CD14-positive monocyte (primary cell): ENCODE results near the gene RGPD4. TPM values are rescaled to one million over a fixed set of nuclear protein-coding genes. Genes with fewer than 3 reads are reported as not detected.

Experiments used
- DNase-seq, 3 donors: peaks; one replicate each; pipeline ENCODE4 v3.0.0-alpha.2; 2011 to 2022
- H2AFZ ChIP-seq: 2 replicates; pipeline ENCODE4 v1.6.0; 2012; ENCODE audit warnings: mild to moderate bottlenecking, low read depth, low read length, inconsistent platforms; ENCODE audit not compliant: insufficient read depth, poor library complexity, severe bottlenecking
- H3K27ac ChIP-seq, 2 donors: 1 replicate in 1 of 2; 2 replicates in 1 of 2; pipeline ENCODE4 v1.5.1; 2012 to 2013; ENCODE audit warnings: low read length in 2 of 2, control low read depth in 1 of 2, inconsistent platforms in 1 of 2, low read depth in 1 of 2, mild to moderate bottlenecking in 1 of 2
- H3K27me3 ChIP-seq, 2 donors: one replicate each; pipeline versions ENCODE4 v1.6.0 to v1.6.1; 2011 to 2013; ENCODE audit warnings: low read length in 2 of 2; ENCODE audit not compliant: control insufficient read depth in 2 of 2, insufficient read depth in 2 of 2
- H3K36me3 ChIP-seq, 2 donors: replicated peaks in 1 of 2; 1 replicate in 1 of 2; 2 replicates in 1 of 2; pipeline versions ENCODE4 v1.5.1 to v1.6.1; 2012 to 2013; ENCODE audit warnings: low read length in 2 of 2, control low read depth in 1 of 2, inconsistent platforms in 1 of 2, mild to moderate bottlenecking in 1 of 2; ENCODE audit not compliant: insufficient read depth in 2 of 2, control insufficient read depth in 1 of 2
- H3K4me1 ChIP-seq, 2 donors: 1 replicate in 1 of 2; 2 replicates in 1 of 2; pipeline versions ENCODE4 v1.5.1 to v1.6.1; 2012 to 2013; ENCODE audit warnings: low read length in 2 of 2, control low read depth in 1 of 2, inconsistent platforms in 1 of 2, mild to moderate bottlenecking in 1 of 2, moderate library complexity in 1 of 2; ENCODE audit not compliant: insufficient read depth in 2 of 2, control insufficient read depth in 1 of 2
- H3K4me2 ChIP-seq: replicated peaks from 2 replicates; pipeline ENCODE3; 2012; ENCODE audit warnings: low read length, moderate library complexity, mild to moderate bottlenecking; ENCODE audit not compliant: poor library complexity, severe bottlenecking; ENCODE audit errors: extremely low read depth
- H3K4me3 ChIP-seq, 3 experiments: fragments of 200-600 bp in 1 of 3; sonication (generic) in 1 of 3; replicated peaks in 1 of 3; 1 replicate in 2 of 3; 2 replicates in 1 of 3; pipeline ENCODE4 v1.5.1; 2011 to 2013; ENCODE audit warnings: low read length in 3 of 3, mild to moderate bottlenecking in 3 of 3, control low read depth in 2 of 3, low read depth in 2 of 3, inconsistent platforms in 1 of 3, moderate library complexity in 1 of 3
- H3K79me2 ChIP-seq: 2 replicates; pipeline ENCODE4 v1.6.0; 2012; ENCODE audit warnings: mild to moderate bottlenecking, control low read depth, inconsistent platforms, low read length, moderate library complexity; ENCODE audit not compliant: insufficient read depth
- H3K9ac ChIP-seq: 2 replicates; pipeline ENCODE4 v1.6.0; 2017; ENCODE audit warnings: low read length, mild to moderate bottlenecking; ENCODE audit not compliant: insufficient read depth, poor library complexity, severe bottlenecking
- H3K9me3 ChIP-seq, 2 donors: replicated peaks in 1 of 2; 1 replicate in 1 of 2; 2 replicates in 1 of 2; pipeline versions ENCODE4 v1.5.1 to v1.6.1; 2012 to 2013; ENCODE audit warnings: low read length in 2 of 2, control low read depth in 1 of 2; ENCODE audit not compliant: control insufficient read depth in 1 of 2, insufficient read depth in 1 of 2
- H4K20me1 ChIP-seq: 2 replicates; pipeline ENCODE4 v1.6.0; 2012; ENCODE audit warnings: mild to moderate bottlenecking, low read length, control low read depth, moderate library complexity; ENCODE audit not compliant: insufficient read depth
- H3K27ac Mint-ChIP-seq, 7 donors: one replicate each; pipeline ENCODE4 v1.8.0; 2020; ENCODE audit warnings: mild to moderate bottlenecking in 7 of 7, mixed read lengths in 7 of 7, moderate library complexity in 6 of 7, inconsistent platforms in 2 of 7
- H3K27me3 Mint-ChIP-seq, 3 donors: one replicate each; pipeline ENCODE4 v1.8.0; 2021 to 2022; ENCODE audit warnings: low read depth in 3 of 3, mild to moderate bottlenecking in 3 of 3, mixed read lengths in 3 of 3, moderate library complexity in 3 of 3, inconsistent platforms in 1 of 3
- H3K36me3 Mint-ChIP-seq, 2 donors: one replicate each; pipeline ENCODE4 v1.8.0; 2020; ENCODE audit warnings: mixed read lengths in 2 of 2, inconsistent platforms in 1 of 2, mild to moderate bottlenecking in 1 of 2
- H3K4me1 Mint-ChIP-seq: one replicate; pipeline ENCODE4 v1.8.0; 2020; ENCODE audit warnings: mild to moderate bottlenecking, mixed read lengths
- H3K4me3 Mint-ChIP-seq, 2 donors: one replicate each; pipeline ENCODE4 v1.8.0; 2020; ENCODE audit warnings: mild to moderate bottlenecking in 2 of 2, mixed read lengths in 2 of 2, moderate library complexity in 1 of 2
- H3K9me3 Mint-ChIP-seq, 7 donors: one replicate each; pipeline ENCODE4 v1.8.0; 2020 to 2022; ENCODE audit warnings: mixed read lengths in 7 of 7, mild to moderate bottlenecking in 6 of 7, moderate library complexity in 6 of 7, inconsistent platforms in 2 of 7
- WGBS: methylation state at CpG from one replicate; pipeline ENCODE4 v1.1.5; 2013; ENCODE audit warnings: missing lambda C conversion rate; ENCODE audit not compliant: insufficient coverage; 5-methylcytosine and 5-hydroxymethylcytosine counted together
- intact Hi-C, 2 donors: fragments of 100-400 bp; cut with micrococcal nuclease; formaldehyde crosslinking; loops; one replicate each; pipeline versions ENCODE4 v1.15.0 to v1.15.1; 2023
- polyA plus RNA-seq, 3 donors: library from polyadenylated mRNA; depleted of rRNA in 1 of 3; unstranded in 2 of 3; stranded (reverse) in 1 of 3; fragments of 300-500 nt in 2 of 3; fragments of >200 nt in 1 of 3; fragmentation: Illumina TruSeq in 2 of 3; gene quantifications; 1 replicate in 2 of 3; 2 replicates in 1 of 3; pipeline ENCODE4 v1.2.3, GENCODE V29; 2012 to 2021
- TF ChIP-seq, protein P1 (sequence below): fragments of 200-600 bp; IDR thresholded peaks from one replicate; pipeline ENCODE4 v1.8.0; 2022; ENCODE audit warnings: antibody characterized with exemption, mild to moderate bottlenecking

The RGPD4 gene
- polyA plus RNA-seq, 3 donors, result not detected

DNA sequence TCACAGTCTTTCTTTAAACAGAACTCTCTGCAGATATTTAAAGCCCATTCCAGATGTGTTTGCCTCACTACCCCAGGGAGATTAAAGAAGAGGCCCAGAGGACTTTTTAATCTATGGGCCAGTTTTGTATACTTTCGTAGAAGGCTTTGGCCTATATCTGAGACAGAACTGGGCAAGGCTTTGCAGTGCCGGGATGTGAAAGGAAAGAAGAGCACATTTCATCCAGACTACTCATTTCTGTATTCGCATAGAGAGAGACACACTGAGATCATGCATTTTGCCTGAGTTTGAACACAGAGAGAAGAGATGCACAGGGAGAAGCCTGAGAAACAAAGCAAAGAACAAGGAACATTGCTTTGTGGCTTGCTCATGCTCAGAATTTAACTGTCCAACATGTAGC, 104.7 kb downstream of the RGPD4 start:
- Mint-ChIP-seq H3K36me3 (no peaks in the 10 kb centered on the region), H3K4me3 (no peak overlapping the region), H3K27me3 (peaks cover 0 to 2% (median 0%) of the 10 kb centered on the region in 3 donors), H3K9me3 (no peaks in the 10 kb centered on the region), H3K4me1 (no peaks in the 10 kb centered on the region), H3K27ac (no peak overlapping the region)
- Histone ChIP-seq H3K27me3 (no peaks in the 10 kb centered on the region), H3K79me2 (no peaks in the 10 kb centered on the region), H3K36me3 (no peaks in the 10 kb centered on the region), H2AFZ (no peak overlapping the region), H3K27ac (no peak overlapping the region), H3K4me3 (no peak overlapping the region), H3K4me1 (no peaks in the 10 kb centered on the region), H4K20me1 (no peaks in the 10 kb centered on the region), H3K4me2 (no peak overlapping the region), H3K9ac (no peak overlapping the region), H3K9me3 (no peaks in the 10 kb centered on the region)
- intact Hi-C loops, result no loop called here
- DNase-seq, result no peak
- 92% methylated on average over 2 of the region's 3 CpGs for WGBS
- TF ChIP-seq, protein P1, sequence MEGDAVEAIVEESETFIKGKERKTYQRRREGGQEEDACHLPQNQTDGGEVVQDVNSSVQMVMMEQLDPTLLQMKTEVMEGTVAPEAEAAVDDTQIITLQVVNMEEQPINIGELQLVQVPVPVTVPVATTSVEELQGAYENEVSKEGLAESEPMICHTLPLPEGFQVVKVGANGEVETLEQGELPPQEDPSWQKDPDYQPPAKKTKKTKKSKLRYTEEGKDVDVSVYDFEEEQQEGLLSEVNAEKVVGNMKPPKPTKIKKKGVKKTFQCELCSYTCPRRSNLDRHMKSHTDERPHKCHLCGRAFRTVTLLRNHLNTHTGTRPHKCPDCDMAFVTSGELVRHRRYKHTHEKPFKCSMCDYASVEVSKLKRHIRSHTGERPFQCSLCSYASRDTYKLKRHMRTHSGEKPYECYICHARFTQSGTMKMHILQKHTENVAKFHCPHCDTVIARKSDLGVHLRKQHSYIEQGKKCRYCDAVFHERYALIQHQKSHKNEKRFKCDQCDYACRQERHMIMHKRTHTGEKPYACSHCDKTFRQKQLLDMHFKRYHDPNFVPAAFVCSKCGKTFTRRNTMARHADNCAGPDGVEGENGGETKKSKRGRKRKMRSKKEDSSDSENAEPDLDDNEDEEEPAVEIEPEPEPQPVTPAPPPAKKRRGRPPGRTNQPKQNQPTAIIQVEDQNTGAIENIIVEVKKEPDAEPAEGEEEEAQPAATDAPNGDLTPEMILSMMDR, result no peak

DNA sequence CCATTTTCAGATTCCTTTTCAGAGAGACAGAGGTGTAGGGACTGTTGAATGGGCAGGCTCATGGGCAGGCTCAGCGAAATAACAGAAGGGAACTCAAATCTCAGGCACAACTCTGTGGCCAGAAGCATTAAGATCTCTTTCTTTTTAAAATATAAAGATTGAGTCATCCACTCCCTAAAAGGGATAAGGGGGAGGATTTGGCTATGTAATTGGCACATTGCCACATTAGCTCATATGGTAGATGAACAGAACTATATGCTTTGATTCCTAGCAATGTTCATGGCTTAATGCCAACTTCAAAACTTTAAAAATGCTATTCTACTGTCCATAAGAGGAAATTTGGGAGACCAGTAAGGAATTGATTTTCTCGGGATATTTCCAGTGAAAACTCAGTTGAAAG, 105.8 kb downstream of the RGPD4 start:
- no CpG with 5 or more reads among the region's 2 CpGs for WGBS

More for the DNA sequence above, 105.8 kb downstream of the RGPD4 start:
- no peaks in the 10 kb centered on the region for H3K4me1 ChIP-seq
- TF ChIP-seq, protein P1, result no peak
- Mint-ChIP-seq H3K36me3 (no peaks in the 10 kb centered on the region), H3K9me3 (no peaks in the 10 kb centered on the region), H3K27me3 (peaks cover 0 to 2% (median 0%) of the 10 kb centered on the region in 3 donors), H3K4me3 (no peak overlapping the region), H3K4me1 (no peaks in the 10 kb centered on the region), H3K27ac (no peak overlapping the region)
- H3K9ac ChIP-seq, result no peak overlapping the region
- H3K4me2 ChIP-seq, result no peak overlapping the region
- no peaks in the 10 kb centered on the region for H3K79me2 ChIP-seq
- no peaks in the 10 kb centered on the region for H3K27me3 ChIP-seq
- no peaks in the 10 kb centered on the region for H4K20me1 ChIP-seq
- no peaks in the 10 kb centered on the region for H3K36me3 ChIP-seq
- H3K9me3 ChIP-seq, result no peaks in the 10 kb centered on the region
- DNase-seq, result no peak
- intact Hi-C loops, result no loop called here
- no peak overlapping the region for H3K4me3 ChIP-seq
- no peak overlapping the region for H2AFZ ChIP-seq
- H3K27ac ChIP-seq, result no peak overlapping the region
